Gastrocnemius medialis (tissue), 4 donors: ENCODE results near the gene PPIB.

Experiments
- POLR2A ChIP-seq, 2 donors: fragments of 450-650 bp; IDR thresholded peaks; one replicate each; pipeline ENCODE4 v1.6.1; 2017; ENCODE audit warnings: antibody characterized with exemption in 2 of 2, mild to moderate bottlenecking in 2 of 2, moderate library complexity in 2 of 2
- TF ChIP-seq, protein P1 (sequence below), 5 experiments: fragments of 450-650 bp in 3 of 5; fragments of 200-600 bp in 2 of 5; sonication (generic) in 2 of 5; IDR thresholded peaks in 4 of 5; conservative IDR thresholded peaks in 1 of 5; 1 replicate in 4 of 5; 2 replicates in 1 of 5; pipeline ENCODE4 v1.5.1; 2016 to 2019; ENCODE audit warnings: antibody characterized with exemption in 5 of 5, mild to moderate bottlenecking in 3 of 5, moderate library complexity in 3 of 5

DNA sequence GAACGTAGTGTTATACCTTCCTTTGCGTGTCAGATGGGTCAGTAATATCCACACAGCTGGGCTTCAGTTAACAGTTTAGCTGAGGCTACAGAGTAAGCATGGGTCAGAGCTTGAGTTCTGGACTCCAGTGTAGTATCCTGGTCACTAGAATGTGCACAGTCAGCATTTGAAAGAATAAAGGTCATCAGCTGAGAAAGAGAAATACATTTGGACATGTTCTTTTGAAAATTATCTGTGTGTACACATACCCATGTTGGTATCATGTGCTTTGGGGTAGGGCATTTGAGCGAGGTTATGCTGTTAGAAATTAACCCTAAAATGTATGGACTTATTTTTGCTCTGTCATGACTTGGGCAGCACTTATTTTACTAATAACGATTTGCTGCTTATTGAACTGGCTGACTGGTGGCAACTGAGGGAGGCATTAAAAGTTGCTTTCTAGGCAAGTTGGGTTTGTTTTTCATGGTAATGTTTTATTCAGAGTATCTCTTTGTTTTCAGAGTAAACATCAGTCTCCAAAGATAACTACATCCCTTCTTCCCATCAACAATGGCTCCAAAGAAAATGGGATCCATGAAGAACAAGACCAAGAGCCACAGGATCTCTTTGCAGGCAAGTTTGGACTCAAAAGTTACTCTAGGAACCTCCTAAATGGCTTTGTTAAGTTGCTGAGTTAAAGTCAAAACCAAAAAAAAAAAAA is 50.6 kb downstream of the PPIB start:
- TF ChIP-seq, protein P1, sequence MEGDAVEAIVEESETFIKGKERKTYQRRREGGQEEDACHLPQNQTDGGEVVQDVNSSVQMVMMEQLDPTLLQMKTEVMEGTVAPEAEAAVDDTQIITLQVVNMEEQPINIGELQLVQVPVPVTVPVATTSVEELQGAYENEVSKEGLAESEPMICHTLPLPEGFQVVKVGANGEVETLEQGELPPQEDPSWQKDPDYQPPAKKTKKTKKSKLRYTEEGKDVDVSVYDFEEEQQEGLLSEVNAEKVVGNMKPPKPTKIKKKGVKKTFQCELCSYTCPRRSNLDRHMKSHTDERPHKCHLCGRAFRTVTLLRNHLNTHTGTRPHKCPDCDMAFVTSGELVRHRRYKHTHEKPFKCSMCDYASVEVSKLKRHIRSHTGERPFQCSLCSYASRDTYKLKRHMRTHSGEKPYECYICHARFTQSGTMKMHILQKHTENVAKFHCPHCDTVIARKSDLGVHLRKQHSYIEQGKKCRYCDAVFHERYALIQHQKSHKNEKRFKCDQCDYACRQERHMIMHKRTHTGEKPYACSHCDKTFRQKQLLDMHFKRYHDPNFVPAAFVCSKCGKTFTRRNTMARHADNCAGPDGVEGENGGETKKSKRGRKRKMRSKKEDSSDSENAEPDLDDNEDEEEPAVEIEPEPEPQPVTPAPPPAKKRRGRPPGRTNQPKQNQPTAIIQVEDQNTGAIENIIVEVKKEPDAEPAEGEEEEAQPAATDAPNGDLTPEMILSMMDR (IDR thresholded peaks at IDR 0.05 in 4 of 5, conservative IDR thresholded peaks at IDR 0.05 in 1 of 5) = no peak
- TF ChIP-seq POLR2A (IDR thresholded peaks at IDR 0.05) = no peak
